NCI-H1105 treated with DMSO at 0.1 percent for 48 hours (cell line): Measurements from ENCODE around the gene FOXP3.

Experiments
- DNase-seq: peaks from one replicate; lab custom pipeline; 2025; lab: John Stamatoyannopoulos, UW

Gene FOXP3

GRCh38 chrX:49214996-49215526 is 49.4 kb downstream of the FOXP3 start:
- no peak for DNase-seq

DNA sequence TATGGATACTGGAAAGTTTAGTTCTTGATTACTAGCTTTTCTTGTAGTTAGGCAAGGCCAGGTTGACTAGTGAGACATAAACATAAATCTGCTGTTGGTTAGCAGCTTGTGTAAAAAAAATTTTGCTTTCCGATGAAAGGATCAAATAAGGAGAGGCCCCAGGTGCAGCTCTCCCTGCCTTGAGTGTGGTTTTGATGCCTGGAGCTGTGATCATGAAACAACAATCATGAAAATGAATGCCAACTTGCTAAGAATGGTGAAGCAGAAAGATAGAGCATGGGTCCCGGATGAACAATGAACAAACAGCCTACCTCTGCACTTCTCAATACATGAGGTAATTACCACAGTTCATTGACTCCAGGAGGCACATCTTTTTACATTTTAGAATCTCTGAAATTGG is 50.1 kb downstream of the FOXP3 start:
- no peak for DNase-seq

DNA sequence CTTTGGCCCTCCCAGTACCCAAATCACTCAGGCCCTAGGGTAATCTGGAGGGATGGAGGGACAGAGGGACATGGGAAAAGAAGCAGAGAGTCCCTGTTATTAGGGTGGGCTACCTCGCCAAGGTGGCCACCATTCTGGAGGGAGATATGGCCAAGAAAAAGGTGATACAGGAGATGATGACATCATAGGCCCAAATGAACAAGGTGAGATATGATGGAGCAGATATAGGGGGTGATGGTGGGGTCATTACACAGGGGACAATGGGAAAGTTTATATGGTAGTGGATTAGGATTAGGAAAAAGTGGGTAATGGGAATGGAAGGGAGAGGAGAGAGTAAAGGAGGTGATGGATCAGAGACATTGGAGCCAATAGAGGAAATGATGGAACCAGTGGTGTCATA is 51.6 kb downstream of the FOXP3 start:
- DNase-seq, result no peak

- DNase-seq, result no peak
Measured at GRCh38 chrX:49212209-49212608, 52.3 kb downstream of the FOXP3 start.

DNA sequence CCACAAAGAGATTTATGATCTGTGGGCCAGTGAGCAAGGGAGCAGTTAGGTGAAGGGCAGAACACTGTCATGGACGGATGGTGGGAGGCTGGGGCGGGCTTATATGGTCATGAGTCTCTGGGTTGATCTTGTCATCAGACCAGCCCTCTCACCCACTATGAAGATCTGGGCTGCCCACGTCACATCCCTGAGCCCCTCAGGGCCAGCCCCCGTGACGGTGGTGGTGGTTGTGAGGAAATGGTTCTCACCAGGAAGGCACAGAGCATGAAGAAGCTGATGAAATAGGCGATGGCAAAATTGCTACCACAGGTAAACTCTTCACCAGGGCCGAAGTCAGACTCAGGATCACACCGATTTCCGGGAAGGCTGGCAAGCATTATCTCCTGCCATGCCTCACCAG is 53.4 kb downstream of the FOXP3 start:
- no peak for DNase-seq

DNA sequence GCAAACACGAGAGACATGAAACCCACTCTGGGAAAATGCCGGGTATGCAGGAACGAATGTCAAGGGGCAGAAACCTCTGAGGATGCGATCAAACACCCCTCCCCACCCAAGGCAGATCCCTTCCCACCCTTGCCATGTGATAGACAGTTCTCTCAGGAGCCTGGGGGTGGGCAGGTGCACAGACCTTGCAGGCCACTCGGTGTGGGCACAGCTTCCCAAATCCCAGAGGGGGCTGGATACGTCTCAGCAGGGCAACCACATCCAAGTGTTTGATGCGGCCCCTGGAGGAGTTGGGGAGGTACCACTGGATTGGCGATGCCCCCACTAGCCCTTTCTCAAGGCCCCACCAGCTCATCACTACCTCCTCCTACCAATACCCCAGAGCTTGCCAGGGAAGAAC is 54.1 kb downstream of the FOXP3 start:
- no peak for DNase-seq

GRCh38 chrX:49209434-49210251 is 54.9 kb downstream of the FOXP3 start:
- DNase-seq, result no peak

- DNase-seq, result no peak
Measured at GRCh38 chrX:49208399-49208798, 56.1 kb downstream of the FOXP3 start.

GRCh38 chrX:49206543-49206942 is 58.0 kb downstream of the FOXP3 start:
- no peak for DNase-seq

DNA sequence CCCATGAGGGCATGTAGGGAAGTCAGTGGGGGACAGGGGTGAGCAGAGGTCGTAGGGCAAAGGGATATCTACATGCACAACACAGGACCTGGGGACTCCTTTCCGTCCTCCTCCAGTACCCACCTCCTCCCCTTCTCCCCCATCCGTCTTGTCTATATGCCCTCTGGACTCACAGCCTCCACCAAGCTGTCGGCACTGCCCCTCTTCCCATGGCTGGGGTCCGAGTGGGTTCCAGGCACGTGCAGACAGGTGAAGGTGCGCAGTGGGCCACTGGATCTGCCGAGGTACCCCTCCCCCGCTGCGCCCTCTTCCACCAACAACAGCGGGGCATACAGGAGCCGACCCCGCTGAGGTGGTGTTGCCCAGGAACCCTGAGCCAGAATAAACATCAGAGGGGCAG is 59.1 kb downstream of the FOXP3 start:
- no peak for DNase-seq

- DNase-seq, result no peak
Measured at GRCh38 chrX:49204709-49205108, 59.8 kb downstream of the FOXP3 start.

- DNase-seq, result no peak
Measured at GRCh38 chrX:49204017-49204416, 60.5 kb downstream of the FOXP3 start.

DNA sequence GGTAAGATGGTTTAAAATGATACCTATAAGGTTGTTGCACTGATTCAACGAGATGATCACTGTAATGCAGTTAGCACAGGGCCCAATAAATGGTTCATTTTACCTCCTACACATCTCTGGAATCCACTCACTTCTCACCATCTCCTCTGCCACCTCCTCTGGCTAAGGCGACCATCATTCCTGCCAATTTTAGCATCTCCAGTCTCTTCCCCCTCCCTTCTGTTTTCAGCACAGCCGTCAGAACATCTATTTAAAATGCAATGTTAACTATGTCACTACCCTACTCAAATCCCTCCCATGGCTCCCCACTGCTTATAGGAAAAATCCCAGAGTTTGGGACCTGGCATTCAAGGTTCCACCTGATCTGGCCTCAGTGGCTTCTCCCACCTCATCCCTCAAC is 61.0 kb downstream of the FOXP3 start:
- no peak for DNase-seq

- no peak for DNase-seq
Measured at GRCh38 chrX:49202022-49202421, 62.5 kb downstream of the FOXP3 start.
